Brain microvascular endothelial cell (primary cell): ENCODE measurements around the gene KANTR.

Experiments
- DNase-seq: peaks from one replicate; pipeline ENCODE4 v3.0.0-alpha.2; 2020
- H3K27ac ChIP-seq: fragments of 250-450 bp; sonication (Bioruptor Pico); 2 replicates; pipeline ENCODE4 v1.5.1; 2020; ENCODE audit warnings: mild to moderate bottlenecking, moderate library complexity
- H3K27me3 ChIP-seq: fragments of 250-450 bp; sonication (Bioruptor Pico); replicated peaks from 2 replicates; pipeline ENCODE4 v1.5.1; 2020; ENCODE audit warnings: mild to moderate bottlenecking
- H3K36me3 ChIP-seq: fragments of 250-450 bp; sonication (Bioruptor Pico); replicated peaks from 2 replicates; pipeline ENCODE4 v1.5.1; 2020; ENCODE audit warnings: mild to moderate bottlenecking
- H3K4me3 ChIP-seq: 2 replicates; pipeline ENCODE4 v1.5.1; 2011; ENCODE audit warnings: low read depth, mild to moderate bottlenecking, control low read depth, low read length, moderate library complexity
- CTCF ChIP-seq: IDR thresholded peaks from 2 replicates; pipeline ENCODE4 v1.5.1; 2011; ENCODE audit warnings: low read depth, mild to moderate bottlenecking, moderate library complexity, low read length, control low read depth, inconsistent platforms; ENCODE audit errors: missing control alignments
- in situ Hi-C: cut with HindIII; loops from 2 replicates; pipeline ENCODE4 v1.10.0; 2017; ENCODE audit warnings: low sequenced_read_pairs, low pct_ligation_motif_present

The KANTR gene

GRCh38 chrX:53087388-53087831 lies 6.5 kb upstream of the KANTR start:
- Histone ChIP-seq H3K36me3 (peaks cover 14% of the 10 kb centered on the region), H3K27me3 (no peaks in the 10 kb centered on the region), H3K27ac (no peak overlapping the region), H3K4me3 (no peak overlapping the region)
- DNase-seq = no peak
- TF ChIP-seq CTCF = no peak
- in situ Hi-C loops = no loop called here

- TF ChIP-seq CTCF = no peak
- H3K27me3 ChIP-seq = no peaks in the 10 kb centered on the region
These were observed 5.6 kb upstream of the KANTR start for GRCh38 chrX:53088136-53088974.

GRCh38 chrX:53089224-53089842 lies 4.6 kb upstream of the KANTR start:
- peak; percentile 44 for DNase-seq
- in situ Hi-C loops = no loop called here
- H3K27ac ChIP-seq = peak overlapping the region; percentile 67

More at GRCh38 chrX:53088136-53088974, 5.6 kb upstream of the KANTR start:
- Histone ChIP-seq H3K4me3 (peak overlapping the region; percentile 50), H3K27ac (peak overlapping the region; percentile 67), H3K36me3 (peaks cover 14% of the 10 kb centered on the region)
- in situ Hi-C loops = no loop called here
- DNase-seq = peak; percentile 73

GRCh38 chrX:53089925-53090324 lies 4.0 kb upstream of the KANTR start:
- no peaks in the 10 kb centered on the region for H3K27me3 ChIP-seq
- H3K27ac ChIP-seq = no peak overlapping the region
- no peak for DNase-seq
- peaks cover 11% of the 10 kb centered on the region for H3K36me3 ChIP-seq
- in situ Hi-C loops = no loop called here
- TF ChIP-seq CTCF = no peak
- H3K4me3 ChIP-seq = no peak overlapping the region

More at GRCh38 chrX:53089224-53089842, 4.6 kb upstream of the KANTR start:
- Histone ChIP-seq H3K36me3 (peaks cover 14% of the 10 kb centered on the region), H3K4me3 (peak overlapping the region; percentile 50), H3K27me3 (no peaks in the 10 kb centered on the region)
- TF ChIP-seq CTCF = peak; percentile 87

GRCh38 chrX:53091354-53091753 lies 2.6 kb upstream of the KANTR start:
- Histone ChIP-seq H3K27ac (no peak overlapping the region), H3K4me3 (no peak overlapping the region), H3K36me3 (peaks cover under 1% of the 10 kb centered on the region), H3K27me3 (no peaks in the 10 kb centered on the region)
- DNase-seq = no peak
- TF ChIP-seq CTCF = no peak
- in situ Hi-C loops = no loop called here
